CD4-positive, alpha-beta T cell treated with Interleukin-1 beta for 1 hour (primary cell): Measurements from ENCODE around the gene ALB.

Experiments
- DNase-seq, 2 donors: peaks; one replicate each; pipeline ENCODE4 v3.0.0-alpha.2; 2020 to 2022

Gene ALB

GRCh38 chr4:73432169-73433000, 28.3 kb downstream of the ALB start:
- DNase-seq: no peak

DNA sequence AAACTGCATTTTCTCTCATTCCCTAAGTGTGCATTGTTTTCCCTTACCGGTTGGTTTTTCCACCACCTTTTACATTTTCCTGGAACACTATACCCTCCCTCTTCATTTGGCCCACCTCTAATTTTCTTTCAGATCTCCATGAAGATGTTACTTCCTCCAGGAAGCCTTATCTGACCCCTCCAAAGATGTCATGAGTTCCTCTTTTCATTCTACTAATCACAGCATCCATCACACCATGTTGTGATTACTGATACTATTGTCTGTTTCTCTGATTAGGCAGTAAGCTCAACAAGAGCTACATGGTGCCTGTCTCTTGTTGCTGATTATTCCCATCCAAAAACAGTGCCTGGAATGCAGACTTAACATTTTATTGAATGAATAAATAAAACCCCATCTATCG, 29.1 kb downstream of the ALB start:
- DNase-seq: no peak

GRCh38 chr4:73434311-73434710, 30.2 kb downstream of the ALB start:
- DNase-seq: no peak

DNA sequence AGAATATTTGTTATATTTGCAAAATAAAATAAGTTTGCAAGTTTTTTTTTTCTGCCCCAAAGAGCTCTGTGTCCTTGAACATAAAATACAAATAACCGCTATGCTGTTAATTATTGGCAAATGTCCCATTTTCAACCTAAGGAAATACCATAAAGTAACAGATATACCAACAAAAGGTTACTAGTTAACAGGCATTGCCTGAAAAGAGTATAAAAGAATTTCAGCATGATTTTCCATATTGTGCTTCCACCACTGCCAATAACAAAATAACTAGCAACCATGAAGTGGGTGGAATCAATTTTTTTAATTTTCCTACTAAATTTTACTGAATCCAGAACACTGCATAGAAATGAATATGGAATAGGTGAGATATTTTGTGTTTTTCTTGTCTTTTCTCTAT, 31.9 kb downstream of the ALB start, which contains the start of gene AFP:
AFP (plus strand) TSS at position 238 of the 400 bp plus-strand sequence; CDS start at position 280, 42 bp downstream.
- DNase-seq: no peak

GRCh38 chr4:73436674-73437557, 32.8 kb downstream of the ALB start:
- no peak for DNase-seq

GRCh38 chr4:73437558-73437956, 33.5 kb downstream of the ALB start:
- DNase-seq: no peak

DNA sequence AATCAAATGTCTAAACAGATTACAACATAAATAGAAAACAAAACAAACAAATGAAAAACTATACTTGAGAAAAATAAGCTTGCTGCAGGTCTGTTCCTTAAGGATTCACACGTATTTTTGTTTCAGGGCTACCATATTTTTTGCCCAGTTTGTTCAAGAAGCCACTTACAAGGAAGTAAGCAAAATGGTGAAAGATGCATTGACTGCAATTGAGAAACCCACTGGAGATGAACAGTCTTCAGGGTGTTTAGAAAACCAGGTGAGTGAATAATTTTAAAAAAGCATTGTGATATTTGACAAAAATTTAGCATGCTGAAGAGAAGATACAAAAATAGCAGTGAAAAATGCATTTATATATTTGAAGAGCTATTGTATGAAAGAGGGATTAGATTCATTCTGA, 34.0 kb downstream of the ALB start:
- DNase-seq: no peak

GRCh38 chr4:73438582-73439215, 34.6 kb downstream of the ALB start:
- no peak for DNase-seq

- DNase-seq: no peak
These were observed 35.4 kb downstream of the ALB start for GRCh38 chr4:73439445-73439844.

GRCh38 chr4:73439991-73440390, 35.9 kb downstream of the ALB start:
- DNase-seq: no peak

DNA sequence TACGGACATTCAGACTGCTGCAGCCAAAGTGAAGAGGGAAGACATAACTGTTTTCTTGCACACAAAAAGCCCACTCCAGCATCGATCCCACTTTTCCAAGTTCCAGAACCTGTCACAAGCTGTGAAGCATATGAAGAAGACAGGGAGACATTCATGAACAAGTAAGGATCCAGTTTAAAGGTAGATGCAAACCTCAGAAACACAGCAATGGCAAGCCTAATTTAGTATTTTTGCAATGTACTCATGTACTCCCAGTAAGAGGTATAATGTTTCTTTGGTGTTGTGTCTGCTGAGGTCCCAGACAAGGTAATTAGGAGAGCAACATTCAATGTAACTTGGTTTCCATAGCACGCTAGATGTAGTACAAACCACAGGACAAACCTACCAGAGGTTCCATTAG, 36.6 kb downstream of the ALB start:
- no peak for DNase-seq

GRCh38 chr4:73442275-73442674, 38.2 kb downstream of the ALB start:
- DNase-seq: no peak

- no peak for DNase-seq
These were observed 39.1 kb downstream of the ALB start for GRCh38 chr4:73443224-73443623.

DNA sequence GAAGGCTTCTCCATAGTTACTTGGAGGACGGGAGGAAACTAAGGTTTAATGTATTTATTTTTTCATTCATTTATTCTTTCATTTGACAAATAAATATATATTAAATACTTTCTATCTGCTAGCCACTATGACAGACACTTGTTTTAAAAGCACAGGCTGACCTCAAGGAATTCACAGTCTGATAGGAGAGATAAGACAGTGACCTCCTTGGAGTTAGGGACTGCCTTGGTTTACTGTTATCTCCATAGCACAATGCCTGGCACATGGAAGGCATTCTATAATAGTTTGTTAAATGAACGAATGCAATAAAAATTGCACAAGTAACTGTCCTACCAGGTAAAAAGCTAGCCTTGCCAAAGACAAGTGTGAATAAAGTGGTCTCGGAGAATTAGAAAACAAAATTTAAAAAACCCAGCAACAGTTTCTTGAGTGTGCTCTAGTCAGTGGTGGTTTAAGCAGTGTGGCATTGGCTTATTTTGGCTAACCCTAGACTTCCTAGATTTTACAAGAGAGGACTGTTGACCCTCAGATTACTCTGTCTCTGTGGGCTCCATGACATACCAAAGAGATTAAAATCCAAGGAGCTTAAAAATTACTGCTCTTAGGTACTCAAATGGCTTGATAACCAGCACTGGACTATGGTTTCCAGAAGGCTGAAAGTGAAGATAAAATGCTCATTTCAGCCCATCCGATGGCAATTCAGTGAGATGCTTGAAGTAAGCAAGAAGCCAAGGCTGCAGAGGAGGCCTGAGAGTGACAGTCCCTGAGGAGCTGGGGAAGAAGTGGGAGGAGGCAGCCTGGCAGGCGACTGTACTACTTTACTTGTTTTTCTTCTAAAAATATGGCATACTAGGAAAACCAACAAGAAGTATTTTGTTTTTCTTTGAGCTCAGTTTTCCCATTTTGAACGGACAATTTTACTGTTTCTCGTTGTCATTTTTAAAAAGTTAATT, 41.6 kb downstream of the ALB start:
- no peak for DNase-seq

- DNase-seq: peak in 1 of 2 donors; percentile 11
These were observed 42.4 kb downstream of the ALB start for GRCh38 chr4:73446336-73446938.

DNA sequence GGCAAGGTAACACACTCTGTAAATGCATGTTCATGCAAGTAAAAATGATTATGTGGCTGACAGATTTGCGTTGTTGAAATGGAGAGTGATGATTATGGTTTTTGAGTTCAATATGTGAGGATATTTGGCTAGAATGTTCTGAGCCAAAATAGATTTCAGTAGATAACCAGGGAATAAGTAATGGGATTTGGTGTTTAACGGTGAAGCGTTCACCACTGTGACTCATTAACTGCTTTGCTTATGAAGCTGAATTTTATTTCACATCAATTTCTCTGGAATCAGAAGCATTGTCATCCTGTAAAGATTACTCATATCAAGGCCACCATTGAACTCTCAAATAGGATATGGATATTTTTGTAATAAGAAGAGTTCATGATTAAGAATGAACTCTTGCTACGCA, 43.6 kb downstream of the ALB start:
- DNase-seq: no peak

DNA sequence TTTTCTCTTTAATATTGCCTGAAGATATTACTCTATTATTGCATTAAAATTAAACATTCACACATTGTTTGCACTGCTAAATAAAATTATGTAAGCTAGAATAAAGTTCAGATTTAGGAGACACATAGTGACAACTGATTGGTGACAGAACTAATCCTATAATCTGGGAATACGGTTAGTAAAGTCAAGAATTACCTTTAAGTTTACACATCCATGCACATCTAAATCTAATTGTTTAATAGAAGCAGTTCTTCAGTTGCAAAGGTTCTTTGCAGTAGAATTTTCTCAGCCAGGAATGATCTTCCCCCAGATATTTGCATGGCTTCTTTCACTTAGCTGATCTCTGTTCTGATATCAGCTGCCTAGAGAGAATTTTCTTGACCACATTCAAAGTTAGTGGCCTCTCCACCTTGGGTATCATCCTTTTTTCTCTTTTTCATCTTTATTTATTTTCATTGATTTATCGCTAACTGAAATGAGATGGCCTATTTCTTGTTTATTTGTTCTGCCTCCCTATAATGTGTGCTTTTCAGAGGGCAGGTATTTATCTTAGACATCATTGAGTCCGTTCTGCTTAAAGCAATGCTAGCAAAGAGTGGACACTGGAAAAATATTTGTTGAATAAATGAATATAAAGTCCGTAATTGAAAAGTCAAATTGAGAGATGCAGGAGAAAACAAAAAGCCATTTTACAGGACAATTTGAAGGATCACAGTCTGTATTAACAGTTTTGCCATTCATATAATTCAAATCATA, 44.5 kb downstream of the ALB start:
- DNase-seq: no peak

DNA sequence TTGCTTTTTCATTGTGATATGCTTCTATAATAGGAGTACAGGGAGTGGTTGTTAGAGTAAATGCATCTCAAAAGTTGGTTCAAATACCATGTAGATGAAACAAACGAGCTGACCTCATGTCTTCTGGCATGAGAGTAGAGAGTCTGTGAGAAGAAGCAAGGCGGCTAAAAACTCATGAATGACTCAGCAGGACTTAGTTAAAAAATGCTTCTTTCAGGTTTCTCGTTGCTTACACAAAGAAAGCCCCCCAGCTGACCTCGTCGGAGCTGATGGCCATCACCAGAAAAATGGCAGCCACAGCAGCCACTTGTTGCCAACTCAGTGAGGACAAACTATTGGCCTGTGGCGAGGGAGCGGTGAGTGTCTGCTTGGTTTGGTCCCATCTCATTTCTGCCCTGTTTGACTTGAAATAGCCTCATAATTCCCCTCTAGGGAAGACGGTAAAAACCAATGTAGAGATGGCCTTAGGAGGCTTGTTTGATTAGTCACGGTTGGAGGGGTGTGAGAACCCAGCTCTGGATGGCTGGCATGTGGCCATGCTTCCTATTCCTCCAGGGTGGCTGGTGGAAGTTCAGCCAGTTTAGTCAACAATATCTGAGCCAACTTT, 46.4 kb downstream of the ALB start:
- DNase-seq: no peak

GRCh38 chr4:73451404-73451803, 47.3 kb downstream of the ALB start:
- no peak for DNase-seq

GRCh38 chr4:73451981-73452747, 48.1 kb downstream of the ALB start:
- DNase-seq: no peak
